Activated CD4-positive, alpha-beta memory T cell treated with anti-CD3 and anti-CD28 coated beads, Interleukin-2, amount 10 ng/mL, durations not matched to agents 7 days and 5 days (primary cell): Measurements from ENCODE around the gene TRERF1. TPM values are rescaled to one million over a fixed set of nuclear protein-coding genes. Genes with fewer than 3 reads are reported as not detected.
A peak's percentile ranks its signal among the peaks of the same experiment; 100 is the strongest.

Experiments used
- CTCF ChIA-PET: fragments of 350-600 bp; sonication (Branson Sonifier 250); formaldehyde crosslinking; loops from one replicate; lab custom pipeline; 2021; ENCODE audit warnings: antibody characterized with exemption, inconsistent platforms; lab: Charles Lee
- POLR2A ChIA-PET: fragments of 350-600 bp; sonication (Branson Sonifier 250); formaldehyde crosslinking; loops from one replicate; lab custom pipeline; 2021; ENCODE audit warnings: antibody characterized with exemption; lab: Charles Lee
- DNase-seq: peaks from one replicate; pipeline ENCODE4 v3.0.0-alpha.2; 2020
- H3K27ac Mint-ChIP-seq: one replicate; pipeline ENCODE4 v1.8.0; 2021; ENCODE audit warnings: mild to moderate bottlenecking, mixed read lengths
- H3K27me3 Mint-ChIP-seq: one replicate; pipeline ENCODE4 v1.8.0; 2021; ENCODE audit warnings: mixed read lengths
- H3K36me3 Mint-ChIP-seq: one replicate; pipeline ENCODE4 v1.8.0; 2021; ENCODE audit warnings: low read depth, mixed read lengths
- H3K4me1 Mint-ChIP-seq: one replicate; pipeline ENCODE4 v1.8.0; 2021; ENCODE audit warnings: mixed read lengths
- H3K4me3 Mint-ChIP-seq: one replicate; pipeline ENCODE4 v1.8.0; 2021; ENCODE audit warnings: mild to moderate bottlenecking, mixed read lengths
- H3K9me3 Mint-ChIP-seq: one replicate; pipeline ENCODE4 v1.8.0; 2021; ENCODE audit warnings: mixed read lengths
- total RNA-seq, 2 experiments: library from RNA; stranded (reverse); gene quantifications; one replicate each; pipeline ENCODE4 v1.2.3, GENCODE V29; 2021

TRERF1 gene
- total RNA-seq, 2 experiments from 2014 or later: 17.4 to 18.2 TPM

- Mint-ChIP-seq H3K9me3 (no peaks in the 10 kb centered on the region), H3K4me1 (peaks cover 26% of the 10 kb centered on the region), H3K36me3 (peaks cover 20% of the 10 kb centered on the region), H3K4me3 (no peak overlapping the region), H3K27me3 (no peaks in the 10 kb centered on the region), H3K27ac (no peak overlapping the region)
- no peak for DNase-seq
- ChIA-PET POLR2A (no interaction called here), CTCF (no interaction called here)
These were observed 96.3 kb downstream of the TRERF1 start for GRCh38 chr6:42355416-42355815.

DNA sequence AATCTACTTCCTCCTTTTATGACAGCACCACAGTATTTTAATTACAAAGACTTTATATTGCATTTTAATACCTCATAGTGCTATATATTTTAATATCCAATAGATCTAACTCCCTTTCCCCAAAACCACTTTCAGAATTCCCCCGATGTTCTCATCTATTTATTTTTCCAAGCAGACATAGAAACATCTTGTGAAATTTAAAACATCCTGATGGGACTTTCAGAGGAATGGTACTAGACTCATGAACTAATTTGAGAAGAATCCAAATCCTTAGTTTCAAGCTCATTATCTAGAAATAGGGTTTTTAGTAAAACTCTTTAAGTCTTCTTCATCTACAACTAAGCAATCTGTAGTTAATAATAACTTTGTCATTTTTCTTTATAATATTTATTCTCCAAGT lies 97.0 kb downstream of the TRERF1 start:
- DNase-seq: no peak
- Mint-ChIP-seq H3K4me1 (peaks cover 27% of the 10 kb centered on the region), H3K27ac (no peak overlapping the region), H3K4me3 (no peak overlapping the region), H3K36me3 (peaks cover 22% of the 10 kb centered on the region), H3K9me3 (no peaks in the 10 kb centered on the region), H3K27me3 (no peaks in the 10 kb centered on the region)
- CTCF ChIA-PET: no interaction called here
- POLR2A ChIA-PET: interaction anchor here (1.4 kb wide), 1 partner anchor 16 kb away, joined by 3 read pairs; no protein-coding TSS in a partner anchor

- DNase-seq: no peak
- Mint-ChIP-seq H3K4me1 (peaks cover 20% of the 10 kb centered on the region), H3K9me3 (no peaks in the 10 kb centered on the region), H3K27ac (no peak overlapping the region), H3K4me3 (no peak overlapping the region), H3K27me3 (no peaks in the 10 kb centered on the region), H3K36me3 (peaks cover 21% of the 10 kb centered on the region)
- ChIA-PET POLR2A (interaction anchor here (0.6 to 1.4 kb wide), 4 partner anchors 8 to 75 kb away, joined by 3 to 4 read pairs (median 3); no protein-coding TSS in a partner anchor), CTCF (no interaction called here)
These were observed 98.7 kb downstream of the TRERF1 start for GRCh38 chr6:42352856-42353564.

DNA sequence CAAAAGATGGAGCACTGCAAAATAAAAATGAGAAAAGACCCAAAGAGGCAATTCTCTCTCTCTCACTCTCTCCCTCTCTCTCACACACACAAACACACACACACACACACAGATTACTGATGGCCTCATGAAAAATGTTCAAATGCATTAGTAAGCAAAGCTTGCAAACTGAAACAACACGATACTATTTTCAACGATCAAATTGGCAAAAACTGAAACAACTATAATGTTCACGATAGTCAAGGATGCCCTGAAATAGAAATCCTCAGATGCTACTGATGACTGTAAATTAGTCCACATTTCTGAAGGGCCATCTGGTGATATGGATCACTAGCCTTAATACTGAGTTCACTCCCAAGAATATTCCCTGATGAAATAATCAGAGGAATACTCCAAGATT lies 100.8 kb downstream of the TRERF1 start:
- Mint-ChIP-seq H3K27me3 (no peaks in the 10 kb centered on the region), H3K9me3 (no peaks in the 10 kb centered on the region), H3K27ac (no peak overlapping the region), H3K4me1 (peaks cover 29% of the 10 kb centered on the region), H3K4me3 (no peak overlapping the region), H3K36me3 (peaks cover 18% of the 10 kb centered on the region)
- no peak for DNase-seq
- ChIA-PET CTCF (interaction anchor here (2.1 kb wide), 1 partner anchor 197 kb away, joined by 6 read pairs; no protein-coding TSS in a partner anchor), POLR2A (interaction anchor here (1.0 kb wide), 1 partner anchor 79 kb away, joined by 3 read pairs; no protein-coding TSS in a partner anchor)

- Mint-ChIP-seq H3K27ac (no peak overlapping the region), H3K27me3 (no peaks in the 10 kb centered on the region), H3K36me3 (peaks cover 20% of the 10 kb centered on the region), H3K9me3 (no peaks in the 10 kb centered on the region), H3K4me3 (no peak overlapping the region), H3K4me1 (peaks cover 37% of the 10 kb centered on the region)
- ChIA-PET POLR2A (no interaction called here), CTCF (interaction anchor here (0.9 to 1.2 kb wide), 2 partner anchors 16 to 197 kb away, joined by 3 read pairs; no protein-coding TSS in a partner anchor)
- no peak for DNase-seq
These were observed 101.8 kb downstream of the TRERF1 start for GRCh38 chr6:42349753-42350511.

- no peaks in the 10 kb centered on the region for H3K9me3 Mint-ChIP-seq
- ChIA-PET CTCF (interaction anchor here (0.7 to 1.0 kb wide), 3 partner anchors 43 to 102 kb away, joined by 3 read pairs; no protein-coding TSS in a partner anchor), POLR2A (interaction anchor here (0.7 to 1.3 kb wide), 2 partner anchors 9 to 20 kb away, joined by 3 read pairs; no protein-coding TSS in a partner anchor)
- DNase-seq: no peak
- H3K27ac Mint-ChIP-seq: no peak overlapping the region
- H3K27me3 Mint-ChIP-seq: no peaks in the 10 kb centered on the region
- H3K4me1 Mint-ChIP-seq: peaks cover 62% of the 10 kb centered on the region
- no peak overlapping the region for H3K4me3 Mint-ChIP-seq
- peaks cover 41% of the 10 kb centered on the region for H3K36me3 Mint-ChIP-seq
These were observed 104.3 kb downstream of the TRERF1 start for GRCh38 chr6:42347456-42347855.

DNA sequence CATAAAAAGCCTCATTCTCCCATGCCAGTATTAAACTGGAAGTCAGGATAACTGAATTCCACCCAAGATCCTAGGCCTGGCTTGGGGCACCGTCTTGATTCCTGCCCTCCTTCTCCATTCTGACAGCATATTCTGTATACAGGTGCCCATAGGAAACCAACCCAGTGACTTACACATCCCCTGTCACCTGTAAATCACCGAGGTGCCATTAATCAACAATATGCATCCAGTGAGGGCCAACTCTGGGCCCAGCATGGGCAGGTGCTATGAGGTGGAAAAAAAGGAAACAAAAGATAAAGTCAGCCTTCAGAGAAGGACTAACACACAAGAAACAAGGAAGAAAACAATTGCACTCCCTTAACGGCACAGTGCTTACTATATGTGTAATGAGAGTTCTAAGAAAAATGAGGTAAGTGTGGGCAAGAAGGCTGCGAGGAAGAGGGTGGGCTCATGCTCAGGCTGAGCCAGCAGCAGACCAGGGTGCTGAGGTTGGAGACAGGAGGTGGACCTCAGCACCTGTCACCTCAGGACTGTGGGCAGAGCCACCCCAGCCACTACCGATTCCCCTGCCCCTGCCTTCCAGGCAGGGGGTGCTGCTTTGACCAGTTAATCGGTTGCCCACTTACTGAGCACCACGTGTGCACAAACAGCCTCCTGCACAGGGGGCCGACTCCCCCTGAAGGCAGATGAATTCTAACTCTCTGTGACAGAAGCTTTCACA lies 105.9 kb downstream of the TRERF1 start:
- ChIA-PET CTCF (interaction anchor here (1.0 to 2.3 kb wide), 2 partner anchors 58 to 202 kb away, joined by 3 to 8 read pairs; no protein-coding TSS in a partner anchor), POLR2A (interaction anchor here (0.7 to 1.3 kb wide), 6 partner anchors 8 to 109 kb away, joined by 3 to 4 read pairs (median 3); no protein-coding TSS in a partner anchor)
- H3K36me3 Mint-ChIP-seq: peaks cover 37% of the 10 kb centered on the region

GRCh38 chr6:42344756-42345155 lies 107.0 kb downstream of the TRERF1 start:
- Mint-ChIP-seq H3K4me1 (peaks cover 78% of the 10 kb centered on the region), H3K36me3 (peaks cover 33% of the 10 kb centered on the region), H3K4me3 (peak overlapping the region; percentile 9), H3K27ac (peak overlapping the region; percentile 34), H3K9me3 (no peaks in the 10 kb centered on the region), H3K27me3 (no peaks in the 10 kb centered on the region)
- ChIA-PET POLR2A (interaction anchor here (0.8 to 1.3 kb wide), 4 partner anchors 9 to 46 kb away, joined by 3 to 5 read pairs (median 3); no protein-coding TSS in a partner anchor), CTCF (interaction anchor here (1.0 to 2.3 kb wide), 2 partner anchors 59 to 203 kb away, joined by 3 to 8 read pairs; no protein-coding TSS in a partner anchor)
- DNase-seq: no peak

More for the DNA sequence above, 105.9 kb downstream of the TRERF1 start:
- Mint-ChIP-seq H3K4me3 (peak overlapping the region; percentile 55), H3K27ac (peak overlapping the region; percentile 81), H3K27me3 (no peaks in the 10 kb centered on the region), H3K4me1 (peaks cover 70% of the 10 kb centered on the region), H3K9me3 (no peaks in the 10 kb centered on the region)
- peak; percentile 43 for DNase-seq

DNA sequence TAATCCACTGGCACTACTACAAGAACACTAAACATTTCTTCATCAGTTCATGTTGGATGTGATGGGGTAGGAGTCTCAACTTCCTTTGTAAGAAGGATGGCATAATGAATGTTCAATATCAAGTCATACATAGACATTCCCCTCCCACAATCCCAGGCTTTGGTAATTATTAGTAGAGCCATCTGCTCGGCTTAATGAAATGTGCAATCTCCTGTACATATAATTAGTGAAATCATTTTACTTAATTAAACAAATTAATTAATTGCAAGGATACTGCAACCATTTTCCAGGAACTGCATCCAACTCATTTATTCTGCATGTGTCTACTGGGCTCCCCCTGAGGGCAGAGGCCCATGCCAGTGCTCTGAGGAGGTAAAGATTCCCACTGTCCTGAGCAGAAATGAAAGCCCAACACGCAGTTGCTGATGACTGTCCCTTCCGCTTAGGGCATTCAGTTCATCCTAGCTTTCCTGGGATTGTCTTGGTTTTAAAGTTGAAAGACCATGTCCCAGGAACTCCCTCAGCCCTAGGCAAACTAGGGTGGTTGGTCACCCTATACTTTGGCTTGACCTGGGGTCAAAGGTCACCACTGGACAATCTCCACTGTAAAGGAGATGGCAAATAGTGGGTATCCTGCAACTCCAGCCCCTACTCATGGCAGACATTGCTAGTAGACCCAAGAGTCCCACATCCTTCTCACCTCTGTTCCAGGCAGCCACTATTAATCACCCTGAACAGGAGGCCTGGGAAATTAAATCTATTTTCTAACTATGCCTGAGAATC lies 109.8 kb downstream of the TRERF1 start:
- CTCF ChIA-PET: no interaction called here
- Mint-ChIP-seq H3K36me3 (peaks cover 37% of the 10 kb centered on the region), H3K4me3 (no peak overlapping the region), H3K4me1 (peaks cover 90% of the 10 kb centered on the region), H3K27me3 (no peaks in the 10 kb centered on the region), H3K27ac (no peak overlapping the region), H3K9me3 (no peaks in the 10 kb centered on the region)
- no peak for DNase-seq
- POLR2A ChIA-PET: no interaction called here

DNA sequence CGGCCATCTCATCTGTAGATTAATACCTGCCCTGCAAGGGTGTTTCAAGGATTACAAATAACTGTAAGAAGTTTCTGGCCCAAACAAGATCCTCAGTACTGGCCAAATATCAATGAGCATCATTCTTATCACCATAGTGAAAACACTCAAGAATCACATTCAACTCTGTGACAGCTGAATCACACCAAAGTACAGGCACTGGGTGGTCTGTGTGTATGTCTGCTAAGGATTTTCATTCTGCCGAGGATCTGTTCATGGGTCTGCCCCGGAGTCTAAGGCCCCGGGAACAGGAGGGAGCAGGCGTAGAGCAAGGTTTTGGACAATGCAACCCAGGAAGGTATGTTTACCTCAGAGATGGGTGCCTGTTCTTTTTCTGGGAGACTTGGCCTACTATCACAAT lies 110.5 kb downstream of the TRERF1 start:
- peak overlapping the region; percentile 77 for H3K27ac Mint-ChIP-seq
- no peak overlapping the region for H3K4me3 Mint-ChIP-seq
- H3K27me3 Mint-ChIP-seq: no peaks in the 10 kb centered on the region
- CTCF ChIA-PET: interaction anchor here (0.9 to 5.0 kb wide), 5 partner anchors 27 to 206 kb away, joined by 3 to 26 read pairs (median 5); no protein-coding TSS in a partner anchor
- H3K4me1 Mint-ChIP-seq: peaks cover 87% of the 10 kb centered on the region
- no peaks in the 10 kb centered on the region for H3K9me3 Mint-ChIP-seq
- peaks cover 41% of the 10 kb centered on the region for H3K36me3 Mint-ChIP-seq
- POLR2A ChIA-PET: interaction anchor here (1.6 to 3.3 kb wide), 6 partner anchors 26 to 110 kb away, joined by 3 to 17 read pairs (median 8); partner anchors contain the start of gene TRERF1
- no peak for DNase-seq

DNA sequence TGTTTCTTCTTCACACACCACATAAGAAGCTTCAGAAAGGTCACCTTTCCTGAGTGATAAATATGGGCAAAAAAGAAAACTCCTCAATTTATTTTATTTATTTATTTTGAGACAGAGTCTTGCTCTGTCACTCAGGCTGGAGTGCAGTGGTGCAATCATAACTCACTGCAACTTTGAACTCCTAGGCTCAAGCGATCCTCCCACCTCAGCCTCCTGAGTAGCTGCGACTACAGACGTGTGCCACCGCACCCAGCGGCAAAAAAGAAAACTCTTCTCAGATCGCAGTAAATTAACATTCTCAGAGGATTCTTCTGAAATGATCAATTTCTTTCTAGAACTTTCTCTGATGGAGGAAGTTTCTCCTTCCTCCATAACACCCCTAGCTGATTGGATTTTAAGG lies 111.2 kb downstream of the TRERF1 start:
- H3K9me3 Mint-ChIP-seq: no peaks in the 10 kb centered on the region
- CTCF ChIA-PET: interaction anchor here (0.9 to 5.0 kb wide), 6 partner anchors 27 to 207 kb away, joined by 3 to 26 read pairs (median 4); no protein-coding TSS in a partner anchor
- peaks cover 45% of the 10 kb centered on the region for H3K36me3 Mint-ChIP-seq

More for the DNA sequence above, 111.2 kb downstream of the TRERF1 start:
- Mint-ChIP-seq H3K27ac (peak overlapping the region; percentile 77), H3K4me1 (peaks cover 83% of the 10 kb centered on the region), H3K4me3 (no peak overlapping the region), H3K27me3 (no peaks in the 10 kb centered on the region)
- POLR2A ChIA-PET: interaction anchor here (0.8 to 3.3 kb wide), 11 partner anchors 8 to 111 kb away, joined by 3 to 17 read pairs (median 7); partner anchors contain the start of gene TRERF1
- DNase-seq: peak; percentile 30
